AG04449 (cell line): ENCODE results near the gene ID4.
"Not testable (repeated sequence)": the region's sequence is repeated elsewhere in the genome, so short reads cannot be mapped to it uniquely, and the experiment has no call there.

Experiments used
- CTCF ChIA-PET: fragments of 350-600 bp; formaldehyde crosslinking; extraction: SDS; loops from one replicate; lab custom pipeline; 2021; ENCODE audit warnings: antibody characterized with exemption; lab: Yijun Ruan, JAX
- POLR2A ChIA-PET: fragments of 400-600, 350-600 bp; formaldehyde crosslinking; extraction: SDS; loops from one replicate; lab custom pipeline; 2020; ENCODE audit warnings: antibody characterized with exemption, inconsistent platforms; lab: Yijun Ruan, JAX
- DNase-seq: peaks from one replicate; pipeline ENCODE4 v3.0.0-alpha.2; 2010; ENCODE audit warnings: low read depth, low spot score
- H3K4me3 ChIP-seq: 2 replicates; pipeline ENCODE4 v1.5.1; 2011; ENCODE audit warnings: low read depth, mild to moderate bottlenecking, control low read depth, low read length
- CTCF ChIP-seq: IDR thresholded peaks from one replicate; pipeline ENCODE4 v1.5.1; 2011; ENCODE audit warnings: mild to moderate bottlenecking, moderate library complexity, low read length, control low read depth, inconsistent platforms; ENCODE audit not compliant: insufficient read depth; ENCODE audit errors: missing control alignments

Gene ID4

GRCh38 chr6:19849755-19850154, 12.6 kb downstream of the ID4 start:
- TF ChIP-seq CTCF = no peak
- DNase-seq = no peak
- ChIA-PET POLR2A (interaction anchor here (1.6 kb wide), 1 partner anchor 13 kb away, joined by 8 read pairs; the partner anchor contains the start of gene ID4), CTCF (interaction anchor here (1.7 kb wide), 1 partner anchor 825 kb away, joined by 5 read pairs; no protein-coding TSS in a partner anchor)
- no peak overlapping the region for H3K4me3 ChIP-seq

GRCh38 chr6:19851241-19852089, 14.3 kb downstream of the ID4 start:
- peak; percentile 36 for DNase-seq
- POLR2A ChIA-PET = interaction anchor here (1.6 kb wide), 1 partner anchor 14 kb away, joined by 8 read pairs; the partner anchor contains the start of gene ID4
- TF ChIP-seq CTCF = peak; percentile 83
- peak overlapping the region; percentile 12; the same call in 1 of the 2 replicates for H3K4me3 ChIP-seq
- CTCF ChIA-PET = interaction anchor here (0.7 to 2.2 kb wide), 18 partner anchors 9 to 1322 kb away, joined by 3 to 10 read pairs (median 4); partner anchors contain the start of gene ID4

- DNase-seq = no peak
- POLR2A ChIA-PET = no interaction called here
- H3K4me3 ChIP-seq = no peak overlapping the region
- CTCF ChIA-PET = interaction anchor here (0.6 to 2.2 kb wide), 11 partner anchors 9 to 862 kb away, joined by 3 to 10 read pairs (median 5); partner anchors contain the start of gene ID4
- no peak for TF ChIP-seq CTCF
Observed at GRCh38 chr6:19852090-19852457, 14.9 kb downstream of the ID4 start.

- DNase-seq = no peak
- no peak overlapping the region for H3K4me3 ChIP-seq
- CTCF ChIA-PET = interaction anchor here (1.2 to 3.1 kb wide), 3 partner anchors 50 to 863 kb away, joined by 3 to 11 read pairs (median 8); no protein-coding TSS in a partner anchor
- no peak for TF ChIP-seq CTCF
- POLR2A ChIA-PET = no interaction called here
Observed at GRCh38 chr6:19852927-19853326, 15.8 kb downstream of the ID4 start.

- CTCF ChIA-PET = interaction anchor here (3.1 kb wide), 1 partner anchor 830 kb away, joined by 11 read pairs; no protein-coding TSS in a partner anchor
- DNase-seq, H3K4me3 ChIP-seq: not testable (repeated sequence)
- POLR2A ChIA-PET = interaction anchor here (0.9 kb wide), 1 partner anchor 17 kb away, joined by 3 read pairs; the partner anchor contains the start of gene ID4
Observed at GRCh38 chr6:19854421-19855015, 17.3 kb downstream of the ID4 start.

- H3K4me3 ChIP-seq = no peak overlapping the region
- POLR2A ChIA-PET = no interaction called here
- no peak for TF ChIP-seq CTCF
- no peak for DNase-seq
- CTCF ChIA-PET = interaction anchor here (1.4 to 3.1 kb wide), 2 partner anchors 11 to 831 kb away, joined by 3 to 11 read pairs; no protein-coding TSS in a partner anchor
Observed at GRCh38 chr6:19855536-19855935, 18.4 kb downstream of the ID4 start.
